GM13977 (cell line): ENCODE measurements around the gene U2SURP.

Experiments
- DNase-seq: peaks from one replicate; pipeline ENCODE4 v3.0.0; 2012; ENCODE audit warnings: low spot score
- in situ Hi-C: fragments of 300-500 bp; cut with MboI; formaldehyde crosslinking; loops from one replicate; pipeline ENCODE4 v1.12.0; 2022; ENCODE audit warnings: low sequenced_read_pairs, low pct_unique_long_range_greater_than_20kb, mixed read lengths, inconsistent platforms; ENCODE audit not compliant: unreplicated experiment
- TF ChIP-seq, protein P1 (sequence below): IDR thresholded peaks from 2 replicates; pipeline ENCODE4 v1.5.1; 2012; ENCODE audit warnings: mild to moderate bottlenecking, control low read depth; ENCODE audit not compliant: insufficient read depth; ENCODE audit errors: extremely low read depth, missing control alignments

Gene U2SURP

DNA sequence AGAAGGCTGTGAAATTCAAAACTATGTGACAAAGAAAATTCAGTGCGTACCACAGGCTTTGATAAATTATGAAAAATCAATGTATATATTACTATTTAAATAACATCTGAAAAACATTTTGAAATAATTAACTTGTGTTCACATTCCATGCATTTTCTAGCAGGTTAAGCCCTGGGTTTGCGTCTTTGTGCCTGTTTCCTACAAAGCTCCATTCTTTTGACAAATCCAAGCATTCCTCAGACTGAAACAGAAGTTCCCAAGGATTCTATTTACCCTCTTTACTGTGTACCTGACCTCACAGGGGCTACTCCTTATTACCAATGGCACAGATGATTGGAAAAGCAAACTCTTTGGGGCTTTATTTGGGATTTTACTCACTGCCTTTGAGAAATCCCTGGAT lies 39.8 kb upstream of the U2SURP start:
- no peak for DNase-seq
- in situ Hi-C loops: no loop called here
- TF ChIP-seq, protein P1, sequence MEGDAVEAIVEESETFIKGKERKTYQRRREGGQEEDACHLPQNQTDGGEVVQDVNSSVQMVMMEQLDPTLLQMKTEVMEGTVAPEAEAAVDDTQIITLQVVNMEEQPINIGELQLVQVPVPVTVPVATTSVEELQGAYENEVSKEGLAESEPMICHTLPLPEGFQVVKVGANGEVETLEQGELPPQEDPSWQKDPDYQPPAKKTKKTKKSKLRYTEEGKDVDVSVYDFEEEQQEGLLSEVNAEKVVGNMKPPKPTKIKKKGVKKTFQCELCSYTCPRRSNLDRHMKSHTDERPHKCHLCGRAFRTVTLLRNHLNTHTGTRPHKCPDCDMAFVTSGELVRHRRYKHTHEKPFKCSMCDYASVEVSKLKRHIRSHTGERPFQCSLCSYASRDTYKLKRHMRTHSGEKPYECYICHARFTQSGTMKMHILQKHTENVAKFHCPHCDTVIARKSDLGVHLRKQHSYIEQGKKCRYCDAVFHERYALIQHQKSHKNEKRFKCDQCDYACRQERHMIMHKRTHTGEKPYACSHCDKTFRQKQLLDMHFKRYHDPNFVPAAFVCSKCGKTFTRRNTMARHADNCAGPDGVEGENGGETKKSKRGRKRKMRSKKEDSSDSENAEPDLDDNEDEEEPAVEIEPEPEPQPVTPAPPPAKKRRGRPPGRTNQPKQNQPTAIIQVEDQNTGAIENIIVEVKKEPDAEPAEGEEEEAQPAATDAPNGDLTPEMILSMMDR: no peak

DNA sequence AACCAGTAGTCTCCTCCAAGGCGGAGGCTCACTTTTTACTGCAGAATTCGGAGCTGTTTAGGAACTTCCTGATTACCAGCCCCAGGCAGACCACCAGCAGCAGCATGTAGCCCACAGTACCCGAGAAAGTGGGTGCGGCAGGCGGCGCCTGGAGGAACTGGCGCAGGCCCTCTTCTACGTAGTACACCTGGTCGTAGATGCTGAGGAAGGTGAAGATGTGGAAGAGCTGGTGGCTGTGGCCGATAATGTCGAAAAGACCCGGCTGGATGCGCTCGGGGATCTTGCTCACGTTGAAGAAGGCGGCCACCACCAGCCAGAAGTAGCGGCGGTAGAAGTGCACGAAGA lies 39.2 kb upstream of the U2SURP start:
- in situ Hi-C loops: no loop called here
- TF ChIP-seq, protein P1: no peak
- DNase-seq: no peak

GRCh38 chr3:142962520-142963233 lies 38.7 kb upstream of the U2SURP start:
- TF ChIP-seq, protein P1: no peak
- DNase-seq: no peak
- in situ Hi-C loops: no loop called here

GRCh38 chr3:142963234-142963515 lies 38.2 kb upstream of the U2SURP start:
- TF ChIP-seq, protein P1: no peak
- in situ Hi-C loops: no loop called here
- no peak for DNase-seq

DNA sequence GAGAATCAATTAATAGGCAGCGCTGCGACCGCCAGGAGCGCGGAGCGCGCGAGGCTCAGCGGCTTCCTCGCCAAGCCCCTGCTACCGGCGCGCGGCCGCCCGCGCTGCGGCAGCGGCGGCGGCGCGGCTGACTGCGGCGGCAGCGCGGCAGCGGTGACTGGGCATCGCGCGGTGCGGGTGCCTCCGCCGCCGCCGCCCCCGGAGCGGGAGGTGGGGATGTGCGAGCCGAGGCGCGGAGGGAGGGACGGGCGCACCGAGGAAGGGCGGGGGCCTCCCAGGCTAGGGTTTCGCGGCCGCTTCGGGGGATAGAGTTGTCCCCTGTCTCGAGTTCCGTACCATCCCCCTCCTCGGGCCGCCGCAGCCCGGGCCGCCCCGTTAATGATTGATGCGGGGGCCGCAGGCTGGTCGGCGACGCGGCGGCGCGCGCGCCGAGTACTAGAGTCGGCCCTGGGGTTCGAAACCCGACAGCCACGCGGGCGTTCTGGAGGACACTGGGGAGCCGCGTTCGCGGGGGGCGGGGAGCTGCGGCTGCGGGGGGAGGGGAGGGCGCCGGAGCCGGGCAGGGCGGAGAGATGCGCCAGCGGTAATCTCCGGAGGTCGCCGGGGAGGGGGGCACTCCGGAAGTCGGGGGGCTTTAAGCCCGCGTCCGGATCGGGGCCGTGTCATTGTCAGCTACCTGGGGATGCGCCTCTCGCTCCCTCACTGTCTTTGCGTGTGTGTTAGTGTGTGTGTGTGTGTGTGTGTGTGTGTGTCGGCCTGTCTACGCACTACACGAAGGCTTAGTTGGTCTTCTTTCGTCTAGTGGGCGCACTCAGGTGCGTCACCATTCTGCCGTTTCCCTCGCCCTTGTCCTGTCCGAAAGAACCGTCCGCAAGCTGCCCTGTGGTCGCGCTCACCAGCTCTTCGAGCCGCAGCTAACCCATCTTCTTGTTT lies 37.6 kb upstream of the U2SURP start, which contains the start of gene PAQR9:
Gene PAQR9 (minus strand): TSS at position 159 of the 933 bp plus-strand sequence. CDS start 338 bp downstream, outside the sequence.
- TF ChIP-seq, protein P1: no peak
- DNase-seq: peak; percentile 66
- in situ Hi-C loops: no loop called here

DNA sequence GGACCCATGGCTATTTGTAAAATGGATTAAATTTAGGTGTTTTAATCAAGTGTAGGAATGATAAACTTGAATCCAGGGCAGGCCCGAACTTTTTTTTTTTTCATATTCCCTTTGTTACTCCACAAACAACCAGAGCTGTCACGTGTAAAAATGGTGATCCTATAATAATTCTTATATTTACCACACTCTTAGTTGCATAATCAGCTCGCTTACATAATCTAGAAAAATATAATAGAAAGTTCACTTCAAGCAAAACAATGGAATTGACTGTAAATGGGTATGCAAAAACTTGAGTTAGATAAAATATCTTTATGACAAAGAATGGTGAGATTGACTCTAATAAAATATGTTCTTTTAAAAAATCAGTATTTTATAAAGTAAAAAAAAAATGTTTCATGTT lies 35.8 kb upstream of the U2SURP start:
- DNase-seq: no peak
- TF ChIP-seq, protein P1: no peak
- in situ Hi-C loops: no loop called here
